C4-2B (cell line): ENCODE measurements around the gene MSANTD4.

Source experiments
- CTCF ChIP-seq: fragments of 450-650 bp; conservative IDR thresholded peaks from 2 replicates; pipeline ENCODE4 v1.5.1; 2017; ENCODE audit warnings: mild to moderate bottlenecking
- ZFX ChIP-seq: fragments of 450-650 bp; IDR thresholded peaks from 2 replicates; pipeline ENCODE4 v1.6.1; 2017

GRCh38 chr11:106059617-106060016 is 37.6 kb upstream of the MSANTD4 start:
- no peak for TF ChIP-seq CTCF
- no peak for TF ChIP-seq ZFX
